HFFc6 (cell line): ENCODE results near the gene UBL5. TPM values are rescaled to one million over a fixed set of nuclear protein-coding genes. Genes with fewer than 3 reads are reported as not detected.
A peak's percentile ranks its signal among the peaks of the same experiment; 100 is the strongest.
"Not testable (repeated sequence)": the region's sequence is repeated elsewhere in the genome, so short reads cannot be mapped to it uniquely, and the experiment has no call there.

Source experiments
- DNase-seq: peaks from one replicate; pipeline ENCODE4 v3.0.0-alpha.2; 2018
- H3K27ac Mint-ChIP-seq: 2 replicates; pipeline ENCODE4 v1.8.0; 2020; ENCODE audit warnings: mild to moderate bottlenecking, mixed read lengths
- H3K27me3 Mint-ChIP-seq: 2 replicates; pipeline ENCODE4 v1.8.0; 2021; ENCODE audit warnings: mild to moderate bottlenecking, moderate library complexity, mixed read lengths; ENCODE audit not compliant: insufficient read depth
- H3K36me3 Mint-ChIP-seq: 2 replicates; pipeline ENCODE4 v1.8.0; 2021; ENCODE audit warnings: low read depth, mixed read lengths
- H3K4me1 Mint-ChIP-seq: 2 replicates; pipeline ENCODE4 v1.8.0; 2020; ENCODE audit warnings: low read depth, mixed read lengths
- H3K4me3 Mint-ChIP-seq: 2 replicates; pipeline ENCODE4 v1.8.0; 2020; ENCODE audit warnings: mild to moderate bottlenecking, moderate library complexity, mixed read lengths
- H3K9me3 Mint-ChIP-seq: 2 replicates; pipeline ENCODE4 v1.8.0; 2020; ENCODE audit warnings: mild to moderate bottlenecking, mixed read lengths
- total RNA-seq, 6 experiments: library from RNA; stranded (reverse); fragmentation: NEBNext Ultra II Directional; extraction: Animal tissue kit (Norgen Biotek cat#: 25700); gene quantifications; 2 replicates in 1 of 6; 3 replicates in 5 of 6; pipeline ENCODE4 v1.2.3, GENCODE V29; 2021
- TF ChIP-seq, protein P1 (sequence below): fragments of 200-600 bp; sonication (generic); IDR thresholded peaks from 2 replicates; pipeline ENCODE4 v1.5.0; 2021; ENCODE audit warnings: antibody characterized with exemption, mild to moderate bottlenecking

Gene UBL5
- total RNA-seq, 6 experiments from 2014 or later = 365 to 483 (median 418) TPM

- Mint-ChIP-seq H3K27me3 (peaks cover 7% of the 10 kb centered on the region), H3K9me3 (no peaks in the 10 kb centered on the region), H3K36me3 (peaks cover 27% of the 10 kb centered on the region), H3K4me3 (no peak overlapping the region), H3K4me1 (peaks cover 26% of the 10 kb centered on the region), H3K27ac (no peak overlapping the region)
- no peak for DNase-seq
- TF ChIP-seq, protein P1, sequence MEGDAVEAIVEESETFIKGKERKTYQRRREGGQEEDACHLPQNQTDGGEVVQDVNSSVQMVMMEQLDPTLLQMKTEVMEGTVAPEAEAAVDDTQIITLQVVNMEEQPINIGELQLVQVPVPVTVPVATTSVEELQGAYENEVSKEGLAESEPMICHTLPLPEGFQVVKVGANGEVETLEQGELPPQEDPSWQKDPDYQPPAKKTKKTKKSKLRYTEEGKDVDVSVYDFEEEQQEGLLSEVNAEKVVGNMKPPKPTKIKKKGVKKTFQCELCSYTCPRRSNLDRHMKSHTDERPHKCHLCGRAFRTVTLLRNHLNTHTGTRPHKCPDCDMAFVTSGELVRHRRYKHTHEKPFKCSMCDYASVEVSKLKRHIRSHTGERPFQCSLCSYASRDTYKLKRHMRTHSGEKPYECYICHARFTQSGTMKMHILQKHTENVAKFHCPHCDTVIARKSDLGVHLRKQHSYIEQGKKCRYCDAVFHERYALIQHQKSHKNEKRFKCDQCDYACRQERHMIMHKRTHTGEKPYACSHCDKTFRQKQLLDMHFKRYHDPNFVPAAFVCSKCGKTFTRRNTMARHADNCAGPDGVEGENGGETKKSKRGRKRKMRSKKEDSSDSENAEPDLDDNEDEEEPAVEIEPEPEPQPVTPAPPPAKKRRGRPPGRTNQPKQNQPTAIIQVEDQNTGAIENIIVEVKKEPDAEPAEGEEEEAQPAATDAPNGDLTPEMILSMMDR = no peak
Measured at GRCh38 chr19:9842834-9843625, 15.3 kb downstream of the UBL5 start.

GRCh38 chr19:9843626-9844273 lies 16.0 kb downstream of the UBL5 start:
- peaks cover 27% of the 10 kb centered on the region for H3K36me3 Mint-ChIP-seq
- H3K4me1 Mint-ChIP-seq = peaks cover 26% of the 10 kb centered on the region
- H3K27me3 Mint-ChIP-seq, H3K4me3 Mint-ChIP-seq, H3K27ac Mint-ChIP-seq, H3K9me3 Mint-ChIP-seq, DNase-seq: not testable (repeated sequence)

GRCh38 chr19:9847087-9847671 lies 19.5 kb downstream of the UBL5 start:
- peak overlapping the region; percentile 94 for H3K27ac Mint-ChIP-seq
- no peaks in the 10 kb centered on the region; the same call in 1 of the 2 replicates for H3K27me3 Mint-ChIP-seq
- peak; percentile 95 for DNase-seq
- no peaks in the 10 kb centered on the region for H3K9me3 Mint-ChIP-seq
- peaks cover 17% of the 10 kb centered on the region for H3K36me3 Mint-ChIP-seq
- no peak overlapping the region for H3K4me3 Mint-ChIP-seq
- peaks cover 17% of the 10 kb centered on the region for H3K4me1 Mint-ChIP-seq
- TF ChIP-seq, protein P1 = peak; percentile 92

DNA sequence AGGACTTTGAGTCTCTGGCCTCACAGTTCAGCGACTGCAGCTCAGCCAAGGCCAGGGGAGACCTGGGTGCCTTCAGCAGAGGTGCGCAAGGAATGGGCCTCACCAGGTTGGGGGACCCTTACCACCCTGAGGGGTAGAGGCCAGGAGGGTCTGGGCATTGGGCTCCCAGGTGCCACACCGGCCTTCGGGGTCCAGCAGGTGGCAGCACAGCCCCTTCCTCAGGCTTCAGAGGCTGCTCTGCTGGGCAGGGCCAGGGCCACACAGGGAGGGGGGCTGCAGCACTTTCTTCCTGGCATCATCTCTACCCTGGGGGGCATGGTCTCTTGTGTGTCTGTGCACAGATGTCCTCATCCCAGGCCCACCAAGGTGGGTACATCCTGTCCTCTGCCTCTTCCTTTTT lies 20.3 kb downstream of the UBL5 start:
- peaks cover 17% of the 10 kb centered on the region for H3K36me3 Mint-ChIP-seq

GRCh38 chr19:9848762-9849161 lies 21.0 kb downstream of the UBL5 start:
- H3K36me3 Mint-ChIP-seq = peaks cover 13% of the 10 kb centered on the region
- H3K9me3 Mint-ChIP-seq = peaks cover 1% of the 10 kb centered on the region; the same call in 1 of the 2 replicates
- H3K4me3 Mint-ChIP-seq = no peak overlapping the region
- H3K4me1 Mint-ChIP-seq = peaks cover 27% of the 10 kb centered on the region
- TF ChIP-seq, protein P1 = no peak
- no peak overlapping the region for H3K27ac Mint-ChIP-seq
- H3K27me3 Mint-ChIP-seq = peaks cover under 1% of the 10 kb centered on the region; the same call in 1 of the 2 replicates
- DNase-seq = no peak

More for the DNA sequence above, 20.3 kb downstream of the UBL5 start:
- H3K4me1 Mint-ChIP-seq = peaks cover 24% of the 10 kb centered on the region
- no peak overlapping the region for H3K27ac Mint-ChIP-seq
- TF ChIP-seq, protein P1 = peak; percentile 71
- H3K9me3 Mint-ChIP-seq = no peaks in the 10 kb centered on the region
- no peak for DNase-seq
- no peaks in the 10 kb centered on the region; the same call in 1 of the 2 replicates for H3K27me3 Mint-ChIP-seq
- H3K4me3 Mint-ChIP-seq = no peak overlapping the region
